Sciatic nerve (tissue), 2 donors: ENCODE results near the gene GGPS1. TPM values are rescaled to one million over a fixed set of nuclear protein-coding genes. Genes with fewer than 3 reads are reported as not detected.
"Not testable (repeated sequence)": the region's sequence is repeated elsewhere in the genome, so short reads cannot be mapped to it uniquely, and the experiment has no call there.

ENCODE experiments used
- ATAC-seq: fragments of 200-7000 bp; cut with Tn5 transposase; one replicate; pipeline ENCODE4 v1.9.1; 2020; ENCODE audit warnings: mild to moderate bottlenecking, moderate library complexity
- DNase-seq: peaks from one replicate; pipeline ENCODE4 v3.0.0-alpha.2; 2020; ENCODE audit warnings: low spot score
- intact Hi-C: fragments of 100-400 bp; cut with DNase I; formaldehyde crosslinking; loops from one replicate; pipeline ENCODE4 v1.14.2; 2022
- total RNA-seq: library from RNA; stranded (reverse); fragmentation: NEBNext Ultra II Directional; extraction: Animal tissue kit (Norgen Biotek cat#: 25700); gene quantifications from one replicate; pipeline ENCODE4 v1.2.1, GENCODE V29; 2021
- donor health status: DM: no; HTN: no; CAD: no.
- donor health status: DM: no; HTN: no; CAD: no.

GGPS1 gene
- total RNA-seq = 28.0 TPM

DNA sequence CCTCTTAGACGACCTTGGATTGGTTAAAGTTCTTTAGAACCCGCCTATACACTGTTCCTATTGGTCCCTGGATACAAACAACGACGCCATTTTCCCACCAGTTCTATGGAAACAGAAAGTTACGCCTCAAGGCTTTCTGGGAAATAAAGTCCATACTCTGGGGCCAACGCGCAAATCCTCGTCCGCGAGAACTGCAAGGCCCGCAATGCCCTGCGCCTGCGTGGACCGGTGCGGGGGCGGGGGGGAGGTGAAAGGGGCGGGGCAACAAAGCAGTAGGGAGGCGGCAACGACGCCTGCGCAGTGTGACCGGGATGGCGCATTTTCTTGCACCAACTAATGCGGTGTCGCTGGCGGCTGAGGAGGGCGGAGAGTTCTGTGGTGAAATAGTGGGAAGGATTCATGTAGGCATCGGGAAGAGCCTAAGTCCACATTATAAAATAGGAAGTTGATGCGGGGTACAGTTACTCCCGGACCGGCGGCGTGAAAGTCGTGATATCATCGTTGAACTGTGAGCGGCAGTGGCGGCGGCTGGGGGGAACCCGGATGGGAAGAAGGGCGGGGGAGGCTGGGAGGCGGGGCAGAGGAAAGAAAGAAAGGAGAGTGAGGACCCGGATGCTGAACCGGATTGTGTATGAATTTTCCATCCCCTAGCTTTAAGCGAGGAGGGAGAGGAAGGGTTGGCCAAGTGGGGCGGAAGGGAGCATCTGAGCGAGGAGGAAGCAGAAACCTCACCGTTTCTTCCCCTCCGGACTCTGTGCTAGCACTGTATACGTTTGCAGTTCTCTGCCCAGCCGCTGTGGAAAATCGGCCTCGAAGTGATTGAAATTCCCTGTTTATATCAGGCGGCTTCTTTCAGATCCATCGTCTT is at the start of gene GGPS1:
TSS of gene GGPS1 (plus strand) at position 300 of the 868 bp plus-strand sequence. CDS start 6,695 bp downstream, outside the sequence.
- intact Hi-C loops = no loop called here
- peak; percentile 97 for ATAC-seq
- DNase-seq = peak; percentile 99

DNA sequence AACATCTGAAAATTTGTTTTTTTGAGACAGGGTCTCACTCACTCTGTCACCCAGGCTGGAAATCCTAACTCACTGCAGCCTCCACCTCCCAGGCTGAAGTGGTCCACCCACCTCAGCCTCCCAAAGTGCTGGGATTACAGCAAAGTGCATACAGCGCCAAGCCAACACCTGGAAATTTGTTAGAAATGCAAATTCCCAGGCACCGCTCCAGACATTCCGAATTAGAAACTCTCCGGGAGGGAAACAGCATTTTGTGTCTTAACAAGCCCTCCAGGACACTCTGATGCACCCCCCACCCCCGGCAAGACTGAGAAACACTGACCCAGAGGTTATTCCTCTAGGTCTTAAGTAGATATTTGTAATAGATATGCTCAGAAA is 49.5 kb upstream of the GGPS1 start:
- intact Hi-C loops = no loop called here
- DNase-seq (no peak), ATAC-seq (no peak)

GRCh38 chr1:235279694-235280093 is 48.7 kb upstream of the GGPS1 start:
- intact Hi-C loops = no loop called here
- DNase-seq = no peak
- no peak for ATAC-seq

DNA sequence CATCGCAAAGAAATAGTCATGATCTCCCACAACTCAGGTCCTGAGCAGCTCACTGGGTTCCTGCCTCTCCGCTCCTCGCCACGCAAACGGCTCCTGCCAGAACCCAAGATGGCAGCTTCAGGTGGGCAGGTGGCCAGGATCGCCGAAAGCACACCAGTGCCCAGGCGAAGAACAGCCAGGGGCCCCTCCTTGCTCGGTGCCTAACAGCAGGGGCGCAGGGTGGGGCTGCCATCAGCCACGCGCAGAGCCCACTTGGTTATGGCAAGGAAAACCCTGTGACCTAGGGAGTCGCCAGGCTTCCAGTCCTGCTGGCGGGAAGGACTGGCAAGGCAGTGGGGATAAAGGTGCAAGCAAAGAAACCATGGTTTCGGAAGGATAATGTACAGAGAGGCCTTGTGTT is 47.9 kb upstream of the GGPS1 start:
- intact Hi-C loops = no loop called here
- ATAC-seq (no peak), DNase-seq (no peak)

DNA sequence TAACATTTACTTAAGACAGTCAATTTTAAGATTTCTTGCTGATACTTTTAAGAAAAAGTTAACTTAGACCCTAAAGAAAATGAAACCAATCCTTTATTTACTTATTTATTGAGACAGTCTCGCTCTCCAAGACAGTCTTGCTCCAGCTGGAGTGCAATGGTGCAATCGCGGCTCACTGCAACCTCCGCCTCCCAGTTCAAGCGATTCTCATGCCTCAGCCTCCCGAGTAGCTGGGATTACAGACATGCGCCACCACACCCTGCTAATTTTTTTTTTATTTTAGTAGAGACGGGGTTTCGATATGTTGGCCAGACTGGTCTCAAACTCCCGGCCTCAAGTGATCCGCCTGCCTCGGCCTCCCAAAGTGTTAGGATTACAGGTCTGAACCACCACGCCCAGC is 44.7 kb upstream of the GGPS1 start:
- ATAC-seq, intact Hi-C loops, DNase-seq: not testable (repeated sequence)

DNA sequence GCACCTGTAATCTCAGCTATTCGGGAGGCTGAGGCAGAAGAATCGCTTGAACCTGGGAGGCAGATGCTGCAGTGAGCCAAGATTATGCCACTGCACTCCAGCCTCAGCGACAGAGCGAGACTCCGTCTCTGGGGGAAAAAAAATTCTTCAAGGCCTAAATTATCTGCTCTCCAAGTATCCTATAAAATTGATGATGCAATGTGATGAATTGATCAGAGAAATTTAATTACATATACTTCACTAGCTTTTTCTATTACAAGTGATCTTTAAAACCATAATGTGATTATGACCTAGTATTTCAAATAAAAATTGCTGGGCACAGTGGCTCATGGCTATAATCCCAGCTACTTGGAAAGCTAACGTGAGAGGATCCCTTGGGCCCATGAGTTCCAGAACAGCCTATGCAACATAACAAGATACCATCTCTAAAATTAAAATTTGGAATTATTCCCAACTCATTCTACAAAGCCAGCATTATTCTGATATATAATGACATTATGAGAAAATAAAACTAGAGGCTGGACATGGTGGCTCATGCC is 44.1 kb upstream of the GGPS1 start:
- intact Hi-C loops = no loop called here
- ATAC-seq (no peak), DNase-seq (no peak)

GRCh38 chr1:235286667-235287066 is 41.7 kb upstream of the GGPS1 start:
- intact Hi-C loops = no loop called here
- DNase-seq (no peak), ATAC-seq (no peak)

DNA sequence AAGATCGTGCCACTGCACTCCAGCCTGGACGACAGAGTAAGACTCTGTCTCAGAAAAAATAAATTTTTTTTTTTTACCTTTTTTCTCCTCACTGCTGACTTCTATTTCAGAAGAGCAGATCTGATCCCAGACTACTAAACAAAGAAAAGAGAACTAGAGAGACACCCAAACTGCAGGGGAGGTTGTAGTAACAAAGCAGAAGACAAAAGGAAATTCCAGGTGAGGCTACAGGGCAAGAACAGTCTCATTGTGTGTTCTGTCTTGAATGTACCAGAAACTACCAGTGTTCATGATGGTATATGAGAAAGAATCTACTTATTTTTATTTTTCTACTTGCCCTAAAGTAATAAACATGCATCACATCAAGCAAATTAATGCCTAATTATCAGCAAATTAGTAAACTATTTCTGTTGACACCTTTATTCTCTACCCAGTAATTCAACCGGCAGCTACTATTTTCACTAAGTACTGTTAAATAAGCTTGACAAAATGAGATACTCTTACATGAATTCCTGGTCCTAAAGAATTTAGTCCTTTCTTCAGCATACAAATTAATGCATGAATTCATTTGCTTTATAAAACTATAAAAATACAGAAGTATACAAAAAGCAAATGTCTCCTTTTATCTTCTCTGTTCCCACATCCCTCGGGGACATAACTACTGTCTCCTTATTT is 41.0 kb upstream of the GGPS1 start:
- no peak for ATAC-seq
- no peak for DNase-seq
- intact Hi-C loops = no loop called here

GRCh38 chr1:235289859-235290739 is 38.3 kb upstream of the GGPS1 start:
- ATAC-seq (no peak), DNase-seq (no peak)
- intact Hi-C loops = no loop called here

GRCh38 chr1:235290740-235291502 is 37.4 kb upstream of the GGPS1 start:
- ATAC-seq (no peak), DNase-seq (no peak)
- intact Hi-C loops = no loop called here

DNA sequence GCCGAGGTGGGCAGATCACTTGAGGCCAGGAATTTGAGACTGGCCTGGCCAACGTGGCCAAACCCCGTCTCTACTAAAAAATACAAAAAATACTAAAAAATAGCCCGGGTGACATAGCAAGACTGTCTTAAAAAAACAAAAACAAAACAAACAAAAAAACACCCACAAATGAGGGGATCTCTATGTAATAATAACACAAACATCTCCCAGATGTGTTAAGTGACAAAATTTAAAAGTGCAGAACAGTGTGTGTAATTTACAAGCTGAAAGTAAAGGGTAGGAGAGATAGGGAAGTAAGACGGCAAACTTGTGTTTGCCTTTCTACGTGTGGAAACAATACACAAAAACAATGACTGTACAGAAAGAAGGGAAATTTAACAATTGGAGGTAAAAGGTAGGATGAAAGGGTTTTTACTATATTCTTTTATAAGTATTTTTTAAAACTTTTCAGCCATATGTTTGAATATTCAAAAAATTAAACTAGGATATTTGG is 36.7 kb upstream of the GGPS1 start:
- ATAC-seq (no peak), DNase-seq (no peak)
- intact Hi-C loops = no loop called here

- ATAC-seq (no peak), DNase-seq (no peak)
- intact Hi-C loops = no loop called here
These were observed 35.6 kb upstream of the GGPS1 start for GRCh38 chr1:235292790-235293189.

GRCh38 chr1:235293322-235293942 is 34.9 kb upstream of the GGPS1 start:
- ATAC-seq = no peak
- no peak for DNase-seq
- intact Hi-C loops = no loop called here

GRCh38 chr1:235295902-235296350 is 32.4 kb upstream of the GGPS1 start:
- peak; percentile 95 for ATAC-seq
- DNase-seq = no peak
- intact Hi-C loops = no loop called here

- no peak for ATAC-seq
- intact Hi-C loops = no loop called here
- no peak for DNase-seq
These were observed 31.6 kb upstream of the GGPS1 start for GRCh38 chr1:235296729-235297128.

DNA sequence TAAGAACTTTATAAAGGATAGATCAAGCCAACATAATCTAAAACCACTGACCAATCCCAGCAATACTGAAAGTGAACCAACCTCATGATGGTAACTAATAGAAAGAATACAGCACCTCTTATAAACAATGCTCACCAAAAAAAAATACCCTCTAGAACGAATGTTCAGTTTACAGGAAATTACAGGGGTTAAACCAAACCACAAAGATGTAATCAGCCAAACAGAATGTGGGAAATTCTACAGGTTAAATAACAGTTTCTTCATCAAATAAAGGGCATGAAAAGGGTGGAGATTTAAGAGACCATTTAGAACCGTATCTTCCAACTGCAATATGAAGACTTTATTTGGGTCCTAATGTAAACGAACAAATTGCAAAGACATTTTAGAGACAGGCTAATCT is 30.8 kb upstream of the GGPS1 start:
- intact Hi-C loops = no loop called here
- ATAC-seq (no peak), DNase-seq (no peak)

DNA sequence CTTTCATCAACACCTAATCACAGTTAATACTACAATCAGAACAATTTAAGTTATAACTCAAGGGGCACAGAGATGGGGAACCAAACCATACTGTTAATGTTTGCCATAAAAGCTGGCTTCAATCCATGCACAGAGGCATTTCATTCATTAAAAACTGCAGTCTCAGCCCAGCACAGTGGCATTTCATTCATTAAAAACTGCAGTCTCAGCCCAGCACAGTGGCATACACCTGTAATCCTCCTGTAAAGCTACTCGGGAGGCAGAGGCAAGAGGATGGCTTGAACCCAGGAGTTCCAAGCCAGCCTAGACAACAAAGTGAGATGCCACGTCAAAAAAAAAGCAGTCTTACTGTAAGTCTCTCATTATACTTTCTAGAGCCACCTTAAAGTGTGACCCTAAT is 29.6 kb upstream of the GGPS1 start:
- intact Hi-C loops = no loop called here
- no peak for DNase-seq
- ATAC-seq = no peak
